Renal cortex interstitium (tissue), 11 donors: ENCODE data around the gene SPRY4. TPM values are rescaled to one million over a fixed set of nuclear protein-coding genes. Genes with fewer than 3 reads are reported as not detected.
A peak's percentile ranks its signal among the peaks of the same experiment; 100 is the strongest.
"Not testable (repeated sequence)": the region's sequence is repeated elsewhere in the genome, so short reads cannot be mapped to it uniquely, and the experiment has no call there.

ENCODE experiments used
- DNase-seq, 11 donors: peaks; one replicate each; pipeline ENCODE4 v3.0.0-alpha.2; 2013; ENCODE audit warnings: low read depth in 9 of 11, low spot score in 4 of 11; ENCODE audit errors: extremely low read depth in 1 of 11
- polyA plus RNA-seq, 3 donors: library from polyadenylated mRNA; unstranded; fragments of 120-200 nt; gene quantifications; one replicate each; pipeline ENCODE4 v1.2.1, GENCODE V29; 2013; ENCODE audit not compliant: insufficient read length in 3 of 3

Gene SPRY4
- polyA plus RNA-seq, 3 donors = 30.9 to 36.5 (median 33.6) TPM

DNA sequence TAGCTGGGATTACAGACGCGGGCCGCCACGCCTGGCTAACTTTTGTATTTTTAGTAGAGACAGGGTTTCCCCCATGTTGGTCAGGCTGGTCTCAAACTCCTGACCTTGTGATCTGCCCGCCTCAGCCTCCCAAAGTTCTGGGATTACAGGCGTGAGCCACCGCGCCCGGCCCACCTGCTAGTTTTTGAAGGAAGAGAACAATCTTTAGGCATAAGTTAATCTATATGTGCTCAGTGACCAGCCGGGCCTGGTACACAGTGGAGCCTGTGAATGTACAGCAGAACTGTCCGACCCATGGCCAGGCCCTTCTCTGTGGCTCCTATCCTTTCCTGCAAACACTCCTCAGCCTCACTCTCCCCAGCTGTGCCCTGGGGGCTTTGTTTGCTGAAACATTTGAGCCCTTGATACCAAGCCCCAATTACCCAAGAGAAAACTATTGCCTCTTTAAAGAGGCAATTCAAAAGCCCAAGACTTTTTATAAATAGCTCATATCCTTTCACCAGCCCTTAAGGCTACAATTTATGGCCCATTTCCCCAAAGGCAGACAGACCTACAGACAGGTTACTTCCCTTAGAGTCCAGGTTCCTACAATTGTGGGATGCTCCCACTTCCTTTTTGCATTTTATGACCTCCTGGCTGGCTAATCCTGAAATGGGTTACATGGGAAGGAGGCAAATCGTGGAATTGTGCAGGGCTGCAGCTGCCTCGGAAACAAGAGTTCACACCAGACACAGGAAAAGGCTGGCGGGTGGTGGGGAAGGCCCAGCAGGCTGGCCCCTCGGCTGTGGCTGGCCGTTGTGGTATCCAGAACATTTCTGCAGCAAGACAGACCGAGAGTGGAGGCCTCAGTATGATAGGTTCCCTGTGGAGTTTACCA is 37.5 kb downstream of the SPRY4 start:
- no peak for DNase-seq

- DNase-seq = no peak
These were observed 38.7 kb downstream of the SPRY4 start for GRCh38 chr5:142286111-142286510.

DNA sequence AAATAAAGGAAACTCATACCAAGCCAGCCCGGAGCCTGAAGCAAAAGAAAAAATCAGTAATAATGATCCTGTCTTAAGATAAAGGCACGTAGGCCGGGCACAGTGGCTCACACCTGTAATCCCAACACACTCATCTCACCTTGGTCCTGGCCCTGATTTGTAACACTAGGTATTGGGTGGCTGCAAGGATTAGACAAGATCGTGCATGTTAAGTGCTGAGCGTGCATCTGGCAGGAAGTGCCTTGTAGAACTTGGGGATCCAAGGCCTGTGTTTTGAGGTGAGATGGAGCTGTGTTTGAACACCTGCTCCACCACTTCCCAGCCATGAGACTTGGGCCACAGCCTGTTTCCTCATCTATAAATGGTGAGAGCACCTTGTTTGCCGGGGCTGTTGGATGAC is 41.5 kb downstream of the SPRY4 start:
- DNase-seq = no peak

DNA sequence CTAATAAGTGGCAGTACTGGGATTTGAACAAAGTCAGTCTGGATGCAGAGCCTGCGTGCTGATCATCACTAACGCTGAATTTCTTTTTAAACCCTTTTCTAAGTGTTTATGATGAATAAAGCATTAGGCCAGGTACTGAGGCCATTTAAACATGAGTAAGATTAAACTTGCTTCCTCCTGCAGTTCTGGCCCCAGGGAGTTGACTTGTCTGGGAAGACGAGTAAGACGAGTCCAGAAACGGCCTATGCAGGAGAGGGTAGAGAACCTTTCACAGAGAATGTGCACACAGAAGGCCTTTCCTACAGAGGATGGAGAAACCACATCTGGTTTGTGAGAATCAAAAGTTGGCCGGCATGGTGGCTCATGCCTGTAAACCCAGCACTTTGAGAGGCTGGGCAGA is 42.9 kb downstream of the SPRY4 start:
- DNase-seq = no peak

DNA sequence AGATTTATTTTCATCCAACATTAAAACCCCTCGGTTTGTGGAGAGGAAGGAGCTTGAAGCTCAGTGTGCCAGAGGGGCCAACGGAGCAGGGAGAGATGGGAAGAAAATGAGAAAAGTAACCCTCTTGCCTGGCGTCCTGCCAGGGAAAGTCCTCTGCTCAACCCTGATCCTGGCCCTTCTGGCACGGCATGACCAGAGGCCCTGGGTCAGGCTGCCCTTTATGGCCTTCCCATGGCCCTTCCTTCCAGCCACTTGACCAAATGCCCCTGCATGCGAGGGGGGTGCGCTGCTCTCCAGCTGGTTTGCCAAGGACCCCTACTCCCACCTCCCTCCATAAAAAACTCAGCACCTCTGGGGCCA is 43.8 kb downstream of the SPRY4 start:
- no peak for DNase-seq

- DNase-seq = peak in 8 of 11 donors; percentile 57 to 82 (median 72)
These were observed 44.5 kb downstream of the SPRY4 start for GRCh38 chr5:142280066-142281007.

GRCh38 chr5:142278627-142279026 is 46.2 kb downstream of the SPRY4 start:
- DNase-seq = no peak

DNA sequence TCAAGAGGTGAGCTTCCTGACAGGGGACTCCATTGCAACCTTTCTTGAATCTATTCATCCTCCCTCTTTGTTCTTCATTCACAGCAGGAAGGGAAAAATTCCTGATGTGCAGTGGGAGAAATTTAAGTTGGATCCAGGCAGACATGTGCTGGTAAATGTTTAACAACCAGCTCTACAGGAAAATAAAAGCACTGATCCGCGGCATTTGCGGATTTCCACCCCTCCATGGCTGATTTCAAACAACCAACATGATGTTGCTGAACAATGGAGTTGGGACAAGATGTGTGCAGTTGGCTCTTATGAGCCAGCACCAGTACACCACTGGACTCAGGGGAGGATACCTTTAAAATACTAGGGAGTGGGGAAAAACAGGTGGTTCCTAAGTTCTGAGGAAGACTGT is 47.0 kb downstream of the SPRY4 start:
- DNase-seq = peak in 4 of 11 donors; percentile 35 to 73 (median 63)

DNA sequence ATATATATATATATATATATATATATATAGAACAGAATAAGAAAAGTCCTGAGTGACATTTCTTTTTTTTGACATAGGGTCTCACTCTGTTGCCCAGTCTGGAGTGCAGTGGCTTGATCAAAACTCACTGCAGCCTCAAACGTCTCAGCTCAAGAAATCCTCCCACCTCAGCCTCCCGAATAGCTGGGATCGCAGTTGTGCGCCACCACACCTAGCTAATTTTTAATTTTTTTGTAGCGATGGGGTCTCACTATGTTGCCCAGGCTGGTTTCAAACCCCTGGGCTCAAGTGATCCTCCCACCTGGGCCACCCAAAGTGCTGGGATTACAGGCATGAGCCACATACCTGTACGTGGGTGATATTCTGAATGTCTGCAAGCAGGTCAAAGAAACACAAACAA is 48.3 kb downstream of the SPRY4 start:
- no peak for DNase-seq

DNA sequence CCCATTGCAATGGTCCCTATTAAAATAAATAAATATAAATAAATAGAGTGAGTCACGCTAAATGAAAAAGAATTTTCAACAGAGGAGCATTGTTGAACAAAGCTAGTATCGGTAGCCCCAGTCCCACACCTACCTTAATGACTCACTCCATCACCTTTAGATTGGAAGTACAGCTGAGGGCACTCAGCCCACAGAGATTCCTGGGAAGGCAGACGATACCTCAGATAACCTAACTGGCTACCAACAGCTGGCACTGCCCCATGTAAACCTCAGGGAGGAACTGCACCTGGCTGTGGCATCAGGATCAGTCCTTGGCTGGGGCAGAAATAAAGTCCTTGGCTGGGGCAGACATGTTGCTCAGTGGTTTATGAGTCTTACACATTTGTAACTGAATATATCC is 49.3 kb downstream of the SPRY4 start:
- DNase-seq = no peak

DNA sequence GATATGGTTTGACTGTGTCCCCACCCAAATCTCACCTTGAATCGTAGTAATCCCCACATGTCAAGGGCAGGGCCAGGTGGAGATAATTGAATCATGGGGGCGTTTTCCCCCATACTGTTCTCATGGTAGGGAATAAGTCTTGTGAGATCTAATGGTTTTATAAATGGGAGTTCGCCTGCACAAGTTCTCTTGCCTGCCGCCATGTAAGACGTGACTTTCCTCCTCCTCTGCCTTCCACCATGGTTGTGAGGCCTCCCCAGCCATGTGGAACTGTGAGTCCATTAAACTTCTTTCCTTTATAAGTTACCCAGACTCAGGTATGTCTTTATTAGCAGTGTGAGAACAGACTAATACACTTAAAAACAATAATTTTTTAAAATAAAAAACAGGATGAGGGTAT is 52.2 kb downstream of the SPRY4 start:
- DNase-seq = not testable (repeated sequence)

DNA sequence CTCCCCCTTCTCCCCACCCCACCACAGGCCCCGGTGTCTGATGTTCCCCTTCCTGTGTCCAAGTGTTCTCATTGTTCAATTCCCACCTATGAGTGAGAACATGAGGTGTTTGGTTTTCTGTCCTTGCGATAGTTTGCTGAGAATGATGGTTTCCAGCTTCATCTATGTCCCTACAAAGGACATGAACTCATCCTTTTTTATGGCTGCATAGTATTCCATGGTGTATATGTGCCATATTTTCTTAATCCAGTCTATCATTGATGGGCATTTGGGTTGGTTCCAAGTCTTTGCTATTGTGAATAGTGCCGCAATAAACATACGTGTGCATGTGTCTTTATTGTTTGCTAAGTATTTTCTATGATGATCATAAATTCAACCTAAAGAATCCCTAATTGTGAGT is 60.7 kb downstream of the SPRY4 start:
- DNase-seq = not testable (repeated sequence)

GRCh38 chr5:142263346-142263745 is 61.5 kb downstream of the SPRY4 start:
- no peak for DNase-seq

DNA sequence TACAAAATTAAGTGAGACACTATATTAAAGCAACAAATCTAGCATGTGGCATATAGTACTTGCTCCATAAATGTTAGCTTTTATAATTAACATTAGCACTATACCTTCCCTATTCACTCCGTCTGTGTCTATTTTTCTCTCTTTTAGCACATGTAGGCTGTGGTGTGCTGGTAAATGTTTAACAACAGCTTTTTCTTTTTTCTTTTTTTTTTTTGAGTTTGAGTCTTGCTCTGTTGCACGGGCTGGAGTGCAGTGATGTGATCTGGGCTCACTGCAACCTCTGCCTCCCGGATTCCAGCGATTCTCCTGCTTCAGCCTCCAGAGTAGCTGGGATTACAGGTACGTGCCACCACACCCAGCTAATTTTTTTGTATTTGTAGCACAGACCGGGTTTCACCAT is 62.1 kb downstream of the SPRY4 start:
- no peak for DNase-seq

Other genes starting within 250 kb of the SPRY4 start
- gene NDFIP1, start 216.2 kb downstream of the SPRY4 start, polyA plus RNA-seq = 100 to 1,000 TPM; 121 to 142 (median 123) TPM